ENCODE results near the gene PODXL.
A peak's percentile ranks its signal among the peaks of the same experiment; 100 is the strongest.

PODXL gene

DNA sequence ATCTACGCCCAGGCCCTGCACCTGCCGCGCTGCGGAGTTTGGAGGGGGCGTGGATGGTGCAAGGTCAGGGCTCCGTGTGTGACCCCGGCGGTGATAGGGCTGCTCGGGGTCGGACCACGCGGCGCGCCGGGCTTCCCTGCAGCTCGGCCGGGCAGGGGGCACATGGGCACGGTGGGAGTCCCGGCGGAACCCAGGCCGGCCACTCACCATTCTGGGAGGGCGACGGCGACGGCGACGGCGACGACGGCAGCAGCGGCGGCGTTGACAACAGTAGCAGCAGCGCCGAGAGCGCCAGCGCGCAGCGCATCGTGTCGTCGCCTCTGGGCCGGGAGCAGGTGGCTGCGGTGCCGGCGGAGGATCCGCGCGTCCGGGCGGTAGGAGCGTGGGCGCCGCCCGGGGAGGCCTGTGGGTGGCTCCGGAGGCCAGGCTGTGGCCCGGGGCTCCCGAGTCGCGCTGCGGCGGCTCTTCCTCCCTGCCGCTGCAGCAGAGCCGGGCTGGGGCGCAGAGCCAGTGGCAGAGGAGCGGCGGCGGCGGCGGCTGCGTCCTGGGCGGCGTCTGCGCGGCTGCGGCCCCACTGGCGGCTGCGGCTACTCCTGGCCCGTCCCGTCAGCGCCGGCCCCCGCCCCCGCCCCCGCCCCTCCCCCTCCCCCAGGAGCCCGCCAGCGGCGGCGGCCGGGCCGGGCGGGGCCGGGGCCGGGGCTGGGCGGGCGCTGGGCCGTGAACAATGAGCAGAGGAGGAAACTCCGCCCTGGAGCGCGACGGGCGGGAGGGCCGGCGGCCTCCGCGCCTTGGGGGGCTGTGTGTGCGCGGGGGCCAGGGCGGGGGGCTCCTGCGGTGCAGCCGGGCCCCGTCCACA is at the start of gene PODXL:
PODXL (minus strand) TSS at position 576 of the 856 bp plus-strand sequence; CDS start at position 307, 269 bp downstream.
- peak; percentile 26 for DNase-seq

DNA sequence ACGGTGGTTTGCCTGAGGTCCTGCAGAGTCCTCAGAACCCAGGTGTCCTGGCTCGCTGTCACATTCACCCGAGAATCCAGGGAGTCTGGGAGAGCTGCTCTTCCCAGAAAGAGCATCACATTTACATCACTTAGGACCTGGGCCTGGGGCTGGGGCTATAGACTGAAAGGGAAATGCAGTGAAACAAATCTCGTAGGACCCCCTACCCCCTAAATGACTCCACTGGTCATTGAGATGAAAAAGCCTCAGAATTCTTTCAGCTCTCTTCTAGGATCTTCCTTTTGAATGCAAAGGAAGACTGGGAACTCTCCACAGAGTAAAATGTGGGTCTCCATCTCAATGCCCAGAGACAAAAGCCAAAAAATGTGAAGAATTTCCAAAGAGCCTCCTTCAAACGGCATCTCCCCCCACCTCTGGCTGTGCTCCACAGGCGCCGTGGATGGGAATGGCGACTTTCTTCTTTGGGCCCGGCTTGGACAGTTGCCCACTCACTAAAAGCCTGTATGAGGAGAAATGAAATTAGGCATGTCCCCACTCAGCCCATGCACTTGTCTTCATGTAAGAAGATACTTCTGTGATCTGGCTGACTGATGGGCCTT is 49.0 kb upstream of the PODXL start:
- no peak for DNase-seq

DNA sequence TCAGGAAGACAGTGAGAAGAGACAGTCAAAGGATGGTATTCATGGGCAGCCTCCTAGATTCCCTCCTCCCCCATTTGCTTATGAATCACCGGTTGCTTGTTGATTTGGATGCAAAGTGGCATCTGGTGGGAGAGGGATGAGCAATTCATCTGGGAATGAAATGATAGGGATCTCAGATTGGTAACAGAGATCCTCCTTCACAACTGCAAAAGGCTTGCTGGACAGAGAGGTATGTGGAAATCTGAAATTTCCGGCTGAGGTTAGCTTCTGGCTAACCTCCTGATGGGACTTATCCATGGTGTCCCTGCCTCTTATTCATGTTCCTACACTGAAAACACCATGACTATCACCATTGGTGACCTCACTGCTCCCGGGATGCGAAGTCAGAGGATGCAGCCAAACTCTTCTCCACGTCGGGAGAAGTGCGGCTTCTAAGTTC is 48.4 kb upstream of the PODXL start:
- no peak for DNase-seq

DNA sequence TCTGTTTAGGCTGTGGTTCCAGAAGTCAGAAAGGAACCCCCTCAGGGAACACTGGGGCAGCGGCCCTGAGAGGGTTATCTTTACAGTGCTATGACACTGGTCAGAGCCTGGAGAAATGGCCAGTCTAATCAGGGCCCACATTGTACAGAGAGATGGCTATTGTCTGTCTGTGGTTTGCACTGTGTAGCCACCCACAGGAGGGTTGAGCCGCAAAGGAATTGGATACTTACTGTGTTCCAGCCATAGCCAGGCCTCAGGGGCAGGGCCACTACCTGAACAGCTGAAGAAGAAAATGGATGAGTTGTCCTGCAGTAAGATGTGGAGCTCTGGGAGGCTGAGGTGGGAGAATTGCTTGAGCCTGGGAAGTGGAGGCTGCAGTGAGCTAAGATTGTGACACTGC is 47.5 kb upstream of the PODXL start:
- DNase-seq, result no peak

DNA sequence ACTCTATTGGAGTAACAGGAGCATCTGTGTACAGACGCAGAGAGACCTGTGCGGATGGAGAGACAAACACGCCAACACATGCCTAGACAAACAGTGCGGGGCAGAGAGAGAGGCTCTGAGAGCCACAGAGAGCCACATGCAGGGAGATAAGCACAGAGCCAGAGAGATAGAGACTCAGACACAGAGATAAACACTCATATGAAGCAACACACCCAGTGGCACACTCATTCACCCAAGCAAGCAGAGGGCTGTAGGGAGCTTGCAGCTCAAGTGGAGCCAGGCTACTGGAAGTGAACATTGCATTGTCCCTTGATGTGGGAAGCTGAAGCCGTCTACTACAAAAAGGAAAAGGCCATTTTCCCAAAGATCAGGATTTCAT is 46.6 kb upstream of the PODXL start:
- DNase-seq, result no peak

DNA sequence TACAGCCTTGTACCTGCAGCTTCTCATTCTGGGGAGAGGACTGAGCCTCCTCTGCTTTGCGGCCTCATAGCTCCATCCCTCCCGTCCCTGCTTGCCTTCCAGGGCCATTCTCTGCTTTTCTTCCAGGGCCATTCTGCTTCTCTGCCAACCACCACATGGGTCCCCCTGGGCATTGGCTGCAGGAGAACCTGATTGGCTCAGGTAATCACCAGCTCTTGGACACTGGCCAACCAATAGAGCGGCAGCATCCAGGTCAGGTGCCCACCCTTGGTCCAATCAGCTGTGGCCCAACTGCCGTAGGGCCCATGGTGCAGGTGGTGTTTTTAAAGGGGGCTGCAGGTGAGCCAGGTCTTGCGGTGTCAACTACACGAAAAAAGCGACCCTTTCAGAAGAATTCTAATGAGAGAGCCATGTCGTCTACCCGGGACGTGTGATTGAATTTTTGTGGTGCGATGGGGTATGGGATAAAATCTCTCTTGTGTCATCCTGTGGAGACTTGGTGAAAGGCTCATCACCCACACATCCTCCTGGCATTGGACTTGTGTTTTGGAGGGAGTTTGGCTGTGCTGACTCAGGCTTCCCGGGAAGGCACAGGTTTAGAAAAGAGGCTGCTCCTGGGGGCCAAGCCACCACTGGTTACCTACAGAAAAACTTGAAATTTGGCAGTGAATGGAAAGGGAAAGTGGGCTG is 46.0 kb upstream of the PODXL start:
- DNase-seq, result no peak

DNA sequence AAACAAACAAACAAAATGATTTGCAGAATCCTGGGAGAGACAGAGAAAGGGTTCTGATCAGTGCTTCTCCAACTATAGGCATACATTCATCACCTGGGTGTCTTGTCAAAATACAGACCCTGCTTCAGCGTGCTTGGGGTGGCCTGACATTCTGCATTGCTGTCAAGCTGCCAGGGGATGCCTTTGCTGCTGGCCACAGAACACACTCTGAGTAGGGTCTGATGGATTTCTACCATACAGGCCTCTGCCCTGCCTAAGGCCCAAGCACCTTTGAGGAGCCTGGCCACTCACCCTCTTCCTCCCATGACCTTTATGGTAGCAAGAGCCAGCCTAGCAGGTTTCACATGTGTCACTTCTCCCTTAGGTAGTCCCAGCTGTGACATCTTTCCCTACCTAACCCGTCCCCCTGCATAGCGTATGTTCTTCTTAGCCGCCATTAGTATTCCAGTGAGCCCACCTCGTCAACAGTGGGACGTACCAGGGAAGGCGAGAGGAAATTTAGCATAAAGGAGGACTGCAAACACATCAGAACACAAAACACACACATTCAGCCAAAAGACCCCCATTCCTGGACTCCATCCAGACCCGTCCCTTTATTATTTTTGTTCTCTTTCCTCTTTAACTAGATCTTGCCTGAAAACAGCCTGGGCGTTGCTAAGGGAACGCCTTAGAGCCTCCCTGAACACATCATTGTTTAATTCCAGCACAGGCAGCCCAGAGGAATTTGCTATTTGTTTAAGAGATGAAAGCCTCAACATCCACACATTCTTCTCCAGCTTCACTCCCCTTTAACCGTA is 43.9 kb upstream of the PODXL start:
- DNase-seq, result no peak

DNA sequence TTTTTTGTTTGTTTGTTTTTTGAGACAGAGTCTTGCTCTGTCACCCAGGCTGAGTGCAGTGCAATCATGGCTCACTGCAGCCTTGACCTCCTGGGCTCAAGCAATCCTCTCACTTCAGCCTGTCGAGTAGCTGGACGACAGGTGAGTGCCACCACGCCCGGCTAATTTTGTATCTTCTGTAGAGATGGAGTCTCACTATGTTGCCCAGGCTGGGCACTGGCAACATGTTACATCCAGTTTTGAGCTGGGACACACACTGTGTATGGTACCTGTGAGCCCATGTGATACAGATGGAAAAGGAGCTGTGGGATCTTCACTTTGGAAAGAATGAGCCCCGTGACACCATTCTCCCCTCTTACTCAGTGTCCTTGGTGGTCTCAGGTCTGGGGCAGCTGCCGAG is 40.4 kb upstream of the PODXL start:
- no peak for DNase-seq

DNA sequence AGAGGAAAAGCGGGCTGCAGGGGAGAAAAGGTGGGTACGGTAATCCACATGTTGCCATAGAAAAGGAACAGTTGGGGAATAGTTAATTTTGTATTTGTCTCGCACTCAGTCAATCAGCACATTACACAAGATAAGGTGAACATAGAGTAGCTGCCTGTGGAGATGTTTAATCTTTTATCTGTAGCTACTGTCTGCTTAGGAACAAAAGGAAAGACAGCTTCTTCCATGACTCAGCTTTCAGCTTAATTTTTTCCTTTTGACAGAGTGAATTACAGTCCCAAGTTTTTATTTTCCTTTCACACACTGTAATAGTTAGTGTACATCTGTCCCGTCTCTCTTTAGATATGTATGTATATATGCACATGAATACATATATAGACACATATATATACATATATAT is 39.3 kb upstream of the PODXL start:
- no peak for DNase-seq

DNA sequence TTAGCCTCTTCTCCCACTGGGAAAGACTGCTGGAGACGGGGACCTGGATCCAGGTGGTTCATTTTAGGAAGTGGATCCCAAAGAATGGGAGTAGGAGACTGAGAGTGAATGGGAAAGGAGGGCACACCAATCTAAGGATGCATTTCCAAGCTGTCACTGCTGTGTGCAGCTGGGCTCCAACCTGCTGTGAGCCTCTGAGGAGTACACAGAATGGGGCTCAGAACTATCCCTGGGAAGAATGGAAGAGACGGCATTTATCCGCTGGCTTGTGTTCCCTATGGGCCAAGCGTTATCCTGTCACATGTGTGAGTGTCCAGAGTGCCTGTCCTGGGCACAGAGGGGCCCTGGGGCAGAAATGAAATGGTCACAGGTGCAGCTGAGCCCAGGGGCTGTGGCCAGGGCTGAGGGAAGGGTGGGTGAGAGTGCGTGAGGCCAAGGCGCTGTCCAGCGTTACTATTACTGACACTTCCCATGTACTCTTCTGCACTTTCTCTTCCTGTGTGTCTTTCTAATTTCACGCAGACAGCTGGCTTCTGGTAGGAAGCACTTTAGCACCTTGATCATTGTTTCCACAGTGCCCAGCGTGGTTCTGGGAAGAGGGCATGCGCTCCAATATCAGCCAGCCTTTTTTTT is 35.4 kb upstream of the PODXL start:
- DNase-seq, result no peak

DNA sequence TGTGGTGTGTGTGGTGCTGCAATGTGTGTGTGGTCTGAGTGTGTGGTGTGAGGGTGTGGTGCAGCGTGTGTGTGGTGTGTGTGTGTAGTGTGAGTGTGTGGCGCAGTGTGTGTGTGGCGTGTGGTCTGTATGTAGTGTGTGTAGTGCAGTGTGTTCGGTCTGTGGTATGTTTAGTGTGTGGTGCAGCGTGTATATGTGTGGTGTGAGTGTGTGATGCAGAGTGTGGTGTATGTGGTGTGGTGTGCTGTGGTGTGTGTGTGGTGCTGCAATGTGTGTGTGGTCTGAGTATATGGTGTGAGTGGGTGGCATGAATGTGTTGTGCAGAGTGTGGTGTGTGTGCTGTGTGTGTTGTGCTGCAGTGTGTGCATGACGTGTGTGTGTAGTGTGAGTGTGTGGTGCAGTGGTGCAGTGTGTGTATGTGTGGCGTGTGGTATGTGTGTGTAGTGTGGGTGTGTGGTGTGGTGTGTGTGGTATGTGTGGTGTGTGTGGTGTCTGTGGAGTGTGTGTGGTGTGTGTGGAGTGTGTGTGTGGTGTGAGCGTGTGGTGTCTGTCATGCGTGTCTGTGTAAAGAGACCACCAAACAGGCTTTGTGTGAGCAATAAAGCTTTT is 31.0 kb upstream of the PODXL start:
- DNase-seq, result no peak

DNA sequence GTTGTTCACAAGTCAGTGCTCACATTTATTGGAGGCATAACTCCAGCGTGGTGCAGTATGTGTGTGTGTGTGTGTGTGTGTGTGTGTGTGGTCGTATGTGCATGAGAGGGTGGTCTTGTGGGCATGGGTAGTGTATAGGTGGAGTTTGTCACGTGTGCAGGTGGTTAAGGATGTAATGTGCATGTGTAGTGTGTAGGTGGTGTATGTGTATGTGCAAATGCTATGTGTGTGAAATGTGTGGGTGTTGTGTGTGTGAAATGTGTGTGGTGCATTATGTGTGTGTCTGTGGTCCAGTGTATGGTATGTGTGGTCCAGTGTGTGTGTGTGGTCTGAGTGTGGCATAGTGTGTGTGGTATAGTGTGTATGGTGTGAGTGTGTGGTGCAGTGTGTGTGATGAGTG is 30.3 kb upstream of the PODXL start:
- no peak for DNase-seq

DNA sequence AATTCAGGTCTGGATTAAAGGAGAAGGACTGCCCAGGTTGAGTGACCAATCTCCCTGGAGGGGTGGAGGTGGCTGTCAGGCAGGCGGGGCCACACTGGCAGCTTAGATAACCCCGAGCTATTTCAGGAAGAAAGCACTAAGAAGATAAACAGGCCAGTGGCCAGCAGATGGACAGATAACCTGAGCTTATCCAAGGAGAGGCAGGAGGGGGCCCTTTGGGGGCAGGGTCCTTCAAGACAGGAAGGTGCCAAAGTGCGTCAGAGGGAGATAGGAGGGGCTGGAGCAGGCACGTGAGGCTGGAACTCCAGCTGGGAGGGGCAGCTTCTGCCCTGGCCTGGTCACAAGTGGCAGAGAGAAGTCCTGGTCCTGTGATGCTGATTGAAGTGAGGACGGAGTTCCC is 29.8 kb upstream of the PODXL start:
- DNase-seq, result no peak

DNA sequence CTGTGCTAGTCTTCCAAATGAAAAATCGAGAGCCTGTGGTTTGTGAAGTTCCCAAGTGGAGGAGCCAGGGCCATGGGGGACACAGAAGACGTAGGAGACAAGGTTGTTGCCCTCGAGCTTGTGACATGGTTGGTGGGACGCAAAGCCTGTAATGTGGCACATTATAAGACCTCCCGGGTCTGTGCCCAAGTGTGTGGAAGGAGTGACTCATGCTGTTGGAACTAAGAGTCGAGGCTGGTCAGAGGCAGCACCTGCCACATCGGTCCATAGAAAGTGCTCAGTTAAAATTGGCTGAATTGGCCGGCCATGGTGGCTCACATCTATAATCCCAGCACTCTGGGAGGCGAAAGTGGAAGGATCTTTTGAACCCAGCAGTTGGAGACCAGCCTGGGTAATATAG is 27.0 kb upstream of the PODXL start:
- no peak for DNase-seq

DNA sequence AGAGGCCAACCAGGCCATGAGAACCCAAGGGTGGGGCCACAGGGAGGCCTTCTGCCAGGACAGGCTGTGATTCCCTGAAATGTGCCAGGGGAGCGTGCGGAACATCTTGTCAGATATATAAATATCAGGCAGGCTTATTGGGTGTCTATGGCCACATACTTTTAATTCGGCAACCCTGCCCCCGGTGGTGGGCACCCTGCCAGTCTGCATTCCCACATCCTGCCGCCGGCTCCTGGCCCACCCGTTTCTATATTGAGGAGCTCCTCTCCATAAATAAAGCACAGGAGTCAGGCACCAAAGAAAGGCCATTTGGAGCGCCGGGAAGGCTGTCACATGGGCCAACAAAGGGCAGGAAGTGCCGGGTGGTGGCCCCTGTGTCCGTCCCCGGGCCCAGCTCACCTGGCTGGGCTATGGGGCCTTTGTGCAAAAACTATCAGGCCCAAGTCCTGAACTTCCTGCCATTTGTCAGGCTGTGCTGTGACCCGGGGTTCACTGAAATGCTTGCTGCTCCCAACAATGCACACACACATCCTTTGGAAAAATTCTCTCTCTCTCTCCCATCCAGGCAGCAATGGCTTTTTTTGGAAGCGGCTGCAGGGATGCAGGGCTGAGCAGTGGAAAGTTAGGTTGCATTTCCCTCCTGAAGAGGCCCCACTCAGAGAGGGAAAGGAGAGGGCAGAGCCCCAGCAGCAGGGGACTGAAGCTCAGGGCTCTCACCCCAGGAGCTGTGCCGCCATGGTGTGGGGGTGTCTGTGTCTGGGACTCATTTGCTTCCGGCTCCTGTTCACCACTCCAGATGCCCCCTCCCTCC is 25.0 kb upstream of the PODXL start:
- no peak for DNase-seq

DNA sequence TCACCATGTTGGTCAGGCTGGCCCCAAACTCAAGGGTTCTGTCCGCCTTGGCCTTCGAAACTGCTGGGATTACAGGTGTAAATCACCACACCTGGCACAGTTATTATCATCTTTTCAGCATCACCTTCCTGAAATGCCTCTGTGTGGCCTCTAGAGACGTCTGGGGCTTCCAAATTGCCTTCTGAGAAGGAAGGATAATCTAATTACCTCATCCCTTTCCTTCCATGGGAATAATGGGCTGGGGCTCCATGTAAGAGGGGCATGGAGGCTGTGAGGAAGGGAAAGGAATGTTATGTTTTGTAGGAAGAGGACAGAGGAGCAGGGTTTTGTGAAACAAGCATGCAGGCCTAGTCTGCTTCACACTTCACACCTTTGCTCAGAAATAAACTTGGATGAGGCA is 22.2 kb upstream of the PODXL start:
- no peak for DNase-seq

DNA sequence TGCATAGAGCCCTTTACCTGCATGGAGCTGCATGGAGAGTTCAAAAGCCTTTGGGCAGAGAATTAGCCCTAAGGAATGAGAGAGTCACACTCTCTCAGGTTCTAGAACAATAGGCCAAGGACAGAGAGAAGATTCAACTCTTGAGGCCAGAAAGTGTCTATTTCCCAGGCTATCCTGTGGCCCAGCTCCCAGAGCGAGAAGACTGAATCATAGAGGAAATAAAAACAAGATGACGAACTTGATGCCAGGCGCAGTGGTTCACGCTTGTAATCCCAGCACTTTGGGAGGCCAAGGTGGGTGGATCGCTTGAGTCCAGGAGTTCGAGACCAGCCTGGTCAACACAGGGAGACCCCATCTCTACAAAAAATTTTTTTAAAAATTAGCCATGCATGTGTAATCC is 18.3 kb upstream of the PODXL start:
- no peak for DNase-seq

DNA sequence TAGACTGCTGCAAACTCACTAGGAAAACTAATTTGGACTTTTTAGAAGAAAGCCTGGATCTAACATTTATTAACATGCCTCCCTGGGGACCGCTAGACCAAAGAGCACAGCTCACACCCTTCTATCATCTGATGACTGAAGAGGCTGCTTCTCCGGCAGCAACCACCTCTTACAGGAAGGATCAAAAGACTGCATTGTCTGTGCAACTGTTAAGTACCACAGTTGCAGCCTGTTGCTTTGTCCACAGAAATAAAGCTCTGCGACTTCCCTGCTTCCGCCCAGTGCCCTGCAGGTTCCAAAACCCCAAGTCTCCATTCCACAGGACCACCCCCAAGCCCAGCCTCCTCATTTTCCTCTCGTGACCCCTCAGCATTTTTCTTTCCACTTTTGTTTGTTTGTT is 14.0 kb upstream of the PODXL start:
- no peak for DNase-seq

DNA sequence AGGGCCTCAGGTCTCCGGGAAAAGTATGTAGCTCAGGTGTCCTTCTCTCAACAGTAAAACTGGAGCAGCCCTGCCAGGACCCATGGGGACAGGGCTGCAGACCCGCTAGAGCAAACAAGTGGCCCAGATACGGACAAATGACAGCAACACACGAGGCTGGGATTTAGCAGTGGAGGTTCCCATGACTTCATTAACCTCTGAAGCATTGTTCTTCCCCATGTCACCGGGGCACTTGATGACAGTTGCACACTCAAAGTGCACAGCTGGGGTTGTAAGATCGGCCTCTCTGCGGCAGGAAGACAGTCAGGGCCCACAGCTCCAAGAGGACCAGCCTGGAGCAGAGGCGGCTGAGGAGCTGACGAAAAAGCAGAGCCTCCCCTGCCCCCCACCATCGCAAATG is 12.5 kb upstream of the PODXL start:
- DNase-seq, result no peak

DNA sequence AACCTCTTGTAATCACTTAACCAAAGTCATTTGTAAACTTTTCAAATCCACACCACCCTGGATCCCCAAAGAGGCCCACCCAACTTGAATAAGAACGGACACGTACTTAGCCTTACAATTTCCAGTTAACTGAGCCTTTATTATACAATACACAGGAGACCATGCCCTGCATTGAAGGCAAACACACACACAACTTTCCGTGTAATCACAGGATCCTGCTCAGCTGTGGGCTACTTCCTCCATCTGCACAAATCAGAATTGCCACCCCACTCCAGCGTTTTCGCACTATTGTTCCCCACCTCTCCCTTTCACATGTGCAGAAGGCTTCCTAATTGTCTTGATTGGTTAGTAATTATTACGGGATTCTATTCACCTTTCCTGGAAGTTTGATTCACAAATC is 12.1 kb upstream of the PODXL start:
- DNase-seq, result no peak

DNA sequence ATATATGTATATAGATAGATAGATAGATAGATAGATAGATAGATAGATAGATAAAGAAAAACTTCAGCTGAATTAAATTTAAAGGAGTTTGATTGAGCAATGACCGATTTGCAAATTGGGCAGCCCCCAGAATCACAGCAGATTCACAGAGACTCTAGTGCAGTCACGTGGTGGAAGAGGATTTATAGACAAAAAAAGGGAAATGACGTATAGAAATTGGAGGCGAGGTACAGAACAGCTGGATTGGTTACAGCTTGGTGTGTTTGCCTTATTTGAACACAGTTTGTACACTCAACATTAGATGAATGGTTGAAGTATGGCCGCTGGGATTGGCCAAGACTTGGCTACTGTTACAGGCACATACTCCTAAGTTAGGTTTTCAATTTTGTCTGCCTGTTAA is 8.2 kb upstream of the PODXL start:
- DNase-seq, result no peak

All from NCI-H2029 treated with DMSO at 0.1 percent for 48 hours (cell line).